GM12891 (cell line): ENCODE data around the gene ZFP28.

Experiments used
- DNase-seq: peaks from one replicate; pipeline ENCODE4 v3.0.0; 2011; ENCODE audit warnings: low spot score; ENCODE audit not compliant: insufficient read length
- FAIRE-seq: peaks from 2 replicates; lab custom pipeline; 2011; peaks lifted over from hg19 to GRCh38; lab: Jason Lieb, UNC
- PAX5 ChIP-seq: IDR thresholded peaks from 2 replicates; pipeline ENCODE4 v1.6.1; 2011; ENCODE audit warnings: low read length, moderate library complexity, mild to moderate bottlenecking; ENCODE audit not compliant: insufficient read depth, severe bottlenecking
- POLR2A ChIP-seq: IDR thresholded peaks from 2 replicates; pipeline ENCODE4 v1.6.1; 2011; ENCODE audit warnings: low read depth, low read length, control low read depth
- POLR2AphosphoS5 ChIP-seq: IDR thresholded peaks from 2 replicates; pipeline ENCODE4 v1.6.1; 2011; ENCODE audit warnings: low read depth, low read length, control low read depth
- POU2F2 ChIP-seq: IDR thresholded peaks from 2 replicates; pipeline ENCODE4 v1.6.1; 2011; ENCODE audit warnings: low read depth, mild to moderate bottlenecking, control low read depth, low read length, moderate library complexity
- SPI1 ChIP-seq: IDR thresholded peaks from 2 replicates; pipeline ENCODE4 v1.6.1; 2011; ENCODE audit warnings: low read depth, low read length, control low read depth
- TAF1 ChIP-seq: IDR thresholded peaks from 2 replicates; pipeline ENCODE4 v1.6.1; 2011; ENCODE audit warnings: low read depth, low read length, control low read depth

ZFP28 gene

DNA sequence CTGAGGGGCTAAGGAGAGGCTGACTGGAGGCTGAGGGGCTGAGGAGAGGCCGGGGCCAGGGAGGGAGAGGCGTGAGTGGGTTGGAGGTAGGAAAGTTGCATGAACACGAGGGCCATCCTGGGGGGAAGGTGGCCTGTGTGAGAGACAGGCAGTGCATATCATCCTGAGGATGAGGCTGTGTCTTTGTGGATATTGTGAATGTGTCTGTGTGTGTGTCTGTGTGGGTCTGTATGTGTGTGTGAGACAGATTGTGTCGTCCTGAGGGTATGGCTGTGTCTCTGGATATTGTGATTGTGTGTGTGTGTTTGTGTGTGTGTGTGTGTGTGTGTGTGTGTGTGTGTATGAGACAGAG, 56.8 kb downstream of the ZFP28 start:
- FAIRE-seq (no peak), DNase-seq (no peak)
- TF ChIP-seq POU2F2 (no peak), PAX5 (no peak), POLR2A (no peak), POLR2AphosphoS5 (no peak)

DNA sequence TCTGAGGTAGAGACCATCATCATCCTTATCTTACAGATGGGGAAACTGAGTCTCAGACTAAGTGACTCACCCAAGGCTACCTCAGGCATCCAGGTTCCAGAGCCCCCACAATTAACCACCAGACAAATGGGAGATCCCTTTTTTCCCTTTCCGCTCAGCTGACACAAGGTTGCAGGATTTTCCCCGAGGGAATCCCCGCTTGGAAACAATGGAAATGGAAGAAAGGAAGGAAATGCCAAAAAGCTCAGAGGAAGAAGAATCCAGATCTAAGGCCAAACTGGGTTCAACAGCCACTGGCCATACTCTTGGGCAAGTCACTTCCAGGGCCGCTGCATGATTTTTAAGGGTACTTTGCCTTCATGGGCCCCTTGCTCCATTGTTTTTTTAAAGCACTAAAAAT, 57.9 kb downstream of the ZFP28 start:
- DNase-seq (no peak), FAIRE-seq (no peak)
- TF ChIP-seq POU2F2 (no peak), POLR2AphosphoS5 (no peak), SPI1 (no peak), TAF1 (no peak), PAX5 (no peak), POLR2A (no peak)

- FAIRE-seq (no peak), DNase-seq (no peak)
- TF ChIP-seq SPI1 (no peak), PAX5 (no peak), TAF1 (no peak)
These were observed 58.9 kb downstream of the ZFP28 start for GRCh38 chr19:56597696-56598095.

DNA sequence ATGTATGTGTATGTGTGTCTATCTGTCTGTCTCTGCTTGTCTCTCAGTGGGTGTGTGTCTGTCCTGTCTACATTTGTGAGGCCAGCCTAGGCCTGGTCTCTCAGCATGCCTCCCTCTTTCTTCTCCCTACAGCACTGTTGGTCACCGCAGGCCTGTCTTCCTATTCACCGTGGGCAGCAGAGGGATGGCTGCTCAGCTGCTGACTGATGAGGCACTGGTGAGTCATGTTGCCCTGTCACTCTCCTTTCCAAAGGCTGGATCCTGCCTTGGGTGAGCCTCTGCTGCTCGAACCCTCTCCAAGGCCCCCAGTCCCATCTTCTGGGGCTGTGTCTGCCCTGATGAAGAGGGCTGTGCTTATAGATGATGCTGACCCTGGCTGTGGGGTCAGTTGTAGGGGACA, 62.6 kb downstream of the ZFP28 start:
- TF ChIP-seq POU2F2 (no peak), PAX5 (no peak), TAF1 (no peak)
- DNase-seq (no peak), FAIRE-seq (no peak)

- FAIRE-seq (no peak), DNase-seq (no peak)
- TF ChIP-seq POLR2A (no peak), SPI1 (no peak), TAF1 (no peak), POLR2AphosphoS5 (no peak), POU2F2 (no peak), PAX5 (no peak)
These were observed 65.1 kb downstream of the ZFP28 start for GRCh38 chr19:56603829-56604228.
